HUDEP-2 (cell line): ENCODE measurements around the gene GATAD1.
"Not testable (repeated sequence)": the region's sequence is repeated elsewhere in the genome, so short reads cannot be mapped to it uniquely, and the experiment has no call there.

Experiments
- DNase-seq, 76 experiments: peaks; one replicate each; lab custom pipeline; 2025; ENCODE audit not compliant: unreplicated experiment in 76 of 76; lab: John Stamatoyannopoulos, UW

GATAD1 gene

GRCh38 chr7:92479146-92479545, 31.9 kb downstream of the GATAD1 start:
- DNase-seq = not testable (repeated sequence)

DNA sequence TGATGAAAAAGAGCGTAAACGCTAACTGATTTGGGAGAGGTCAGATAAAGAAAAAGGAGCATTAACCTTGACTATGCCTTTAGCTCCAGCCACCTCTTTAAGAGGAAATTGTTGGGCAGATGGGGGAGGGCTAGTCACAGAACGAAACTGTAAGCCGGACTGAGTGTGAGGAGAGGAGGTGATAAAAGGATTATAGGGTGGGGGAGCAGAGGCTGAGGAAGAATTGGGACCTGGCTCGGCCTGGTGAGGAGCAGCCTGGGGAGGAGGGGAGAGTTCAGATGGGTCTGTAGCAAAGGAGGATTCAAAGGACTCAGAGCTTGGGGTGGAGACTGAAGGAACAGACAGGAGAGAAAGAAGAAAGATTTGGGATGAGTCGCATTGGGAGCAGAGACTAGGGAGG, 36.3 kb downstream of the GATAD1 start:
- DNase-seq = not testable (repeated sequence)

DNA sequence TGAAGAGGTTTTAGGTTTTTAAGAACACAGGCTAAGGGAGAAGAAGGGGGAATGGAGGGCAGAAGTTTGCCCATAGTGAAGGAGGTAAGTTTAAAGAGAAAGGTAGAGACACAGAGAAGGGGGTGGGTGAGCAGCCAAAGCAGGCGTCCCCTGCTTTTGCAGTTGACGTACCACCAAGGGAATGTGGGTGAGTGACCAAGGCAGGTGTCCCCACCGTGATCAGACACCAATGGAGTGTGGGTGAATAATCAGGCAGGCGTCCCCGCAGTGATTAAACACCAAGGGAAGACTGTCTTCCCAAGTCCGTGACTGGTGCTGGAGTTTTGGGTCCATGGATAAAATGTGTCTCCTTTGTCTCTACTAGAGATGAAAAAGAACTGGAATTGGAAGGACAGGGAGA, 36.9 kb downstream of the GATAD1 start:
- not testable (repeated sequence) for DNase-seq

GRCh38 chr7:92485267-92485892, 38.1 kb downstream of the GATAD1 start:
- DNase-seq = no peak

DNA sequence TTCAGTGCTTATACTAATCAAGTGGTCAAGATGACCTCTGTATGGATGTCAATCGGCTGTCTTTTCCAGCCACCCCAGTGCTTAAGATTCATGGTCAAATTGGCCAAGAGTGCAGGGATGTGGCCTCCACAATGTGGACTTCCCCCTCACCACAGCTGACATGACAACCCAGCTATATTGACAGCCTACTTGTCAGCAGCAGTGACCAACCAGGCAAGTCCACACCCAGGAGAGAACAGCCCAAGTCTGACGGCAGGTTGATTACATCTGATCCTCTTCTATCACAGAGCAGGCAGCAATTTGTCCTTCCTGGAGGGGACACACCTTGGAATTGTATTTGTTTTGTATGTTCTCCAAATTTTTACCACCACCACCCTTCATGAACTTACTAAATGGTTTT, 38.7 kb downstream of the GATAD1 start:
- no peak for DNase-seq

GRCh38 chr7:92487804-92488203, 40.5 kb downstream of the GATAD1 start:
- DNase-seq = no peak

DNA sequence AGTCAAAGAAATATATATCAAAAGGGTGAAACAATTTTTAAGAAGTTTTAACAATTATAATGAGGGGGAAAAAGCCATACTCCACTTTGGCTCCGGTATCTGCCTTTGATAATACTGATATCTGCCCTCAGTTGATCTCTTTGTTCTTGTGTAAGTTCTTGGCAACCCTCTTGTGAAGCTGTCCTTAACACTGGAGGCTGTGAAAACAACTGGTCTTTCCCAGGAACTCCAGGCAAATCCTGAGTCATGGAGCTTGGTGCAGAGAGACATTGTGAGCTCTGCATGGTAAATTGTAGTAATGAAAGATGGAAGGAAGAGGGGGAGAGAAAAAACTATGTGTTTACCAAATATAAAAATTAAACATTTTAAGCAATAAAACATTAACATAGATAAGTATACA, 42.4 kb downstream of the GATAD1 start:
- no peak for DNase-seq

DNA sequence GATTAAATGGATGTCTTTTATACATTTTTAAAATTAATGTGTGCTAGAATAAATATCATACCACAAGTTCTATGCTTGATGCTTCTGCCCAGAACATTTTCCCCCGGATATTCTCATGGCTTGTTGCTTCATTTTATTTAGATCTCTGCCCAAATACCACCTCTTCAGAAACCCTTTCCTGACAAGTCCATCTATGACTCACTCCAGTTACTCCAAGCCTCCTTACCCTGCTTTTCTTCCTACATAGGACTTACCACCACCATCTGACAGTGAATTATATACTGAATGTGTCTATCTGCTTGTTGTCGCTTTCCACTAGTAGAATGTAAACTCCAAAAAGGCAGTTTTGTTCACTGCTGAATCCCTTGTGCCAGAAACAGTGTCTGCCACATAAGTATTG, 49.6 kb downstream of the GATAD1 start:
- no peak for DNase-seq

DNA sequence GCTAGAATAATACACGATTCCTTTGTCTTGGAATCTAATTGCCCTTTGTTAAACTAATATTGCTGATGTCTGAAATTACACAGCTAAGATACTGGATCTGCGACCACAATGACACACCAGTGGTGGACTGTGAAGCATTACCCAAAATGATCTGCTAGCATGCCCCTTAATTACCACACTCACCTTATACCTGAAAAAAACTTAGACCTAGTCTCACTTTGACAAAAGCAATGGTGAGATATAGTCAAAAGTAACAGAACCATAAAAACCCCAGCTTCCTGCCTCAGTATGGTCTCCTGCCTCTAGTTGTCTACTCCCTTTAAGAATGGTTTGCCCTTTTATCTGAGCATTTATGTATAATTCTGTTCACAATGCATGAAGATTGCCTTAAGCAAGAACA, 51.3 kb downstream of the GATAD1 start:
- DNase-seq = no peak

GRCh38 chr7:92503767-92504166, 56.5 kb downstream of the GATAD1 start:
- DNase-seq = no peak

GRCh38 chr7:92504563-92504962, 57.3 kb downstream of the GATAD1 start:
- DNase-seq = no peak

- DNase-seq = no peak
Measured at GRCh38 chr7:92506363-92506762, 59.1 kb downstream of the GATAD1 start.

DNA sequence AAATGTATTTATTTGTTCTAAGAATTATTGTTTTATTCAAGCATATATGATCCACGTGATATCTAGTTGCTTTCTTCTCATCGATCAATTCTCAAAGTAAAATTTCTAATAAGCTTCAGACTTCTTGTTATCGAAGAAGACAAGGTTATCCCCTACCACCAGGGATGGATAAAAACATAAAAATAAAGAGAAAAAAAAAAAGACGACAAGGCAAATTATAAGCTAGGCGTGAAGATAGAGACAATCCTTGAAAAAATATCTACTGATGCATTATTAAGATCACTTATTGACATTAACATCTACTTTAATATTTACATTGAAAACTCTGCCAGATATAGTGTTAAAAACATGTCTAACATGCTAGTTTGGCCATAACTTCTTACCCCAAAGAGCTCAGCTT, 61.7 kb downstream of the GATAD1 start:
- no peak for DNase-seq
